Keratinocyte (primary cell): ENCODE results near the gene CHGA. TPM values are rescaled to one million over a fixed set of nuclear protein-coding genes. Genes with fewer than 3 reads are reported as not detected.

Experiments used
- DNase-seq: peaks from one replicate; pipeline ENCODE4 v3.0.0-alpha.2; 2011; ENCODE audit warnings: low read depth, missing footprints, low spot score
- FAIRE-seq: peaks from 2 replicates; lab custom pipeline; 2011; peaks lifted over from hg19 to GRCh38; lab: Jason Lieb, UNC
- H2AFZ ChIP-seq: 2 replicates; pipeline ENCODE4 v1.6.0; 2012; ENCODE audit warnings: low read length, control low read depth, inconsistent platforms; ENCODE audit not compliant: control insufficient read depth
- H3K27ac ChIP-seq: 2 replicates; pipeline ENCODE4 v1.5.1; 2011; ENCODE audit warnings: low read length; ENCODE audit not compliant: control insufficient read depth, insufficient read depth
- H3K27me3 ChIP-seq: 3 replicates; pipeline ENCODE4 v1.6.0; 2011; ENCODE audit warnings: low read length; ENCODE audit not compliant: control insufficient read depth, insufficient read depth; ENCODE audit errors: extremely low read depth
- H3K36me3 ChIP-seq, 2 experiments: 2 replicates in 1 of 2; 3 replicates in 1 of 2; pipeline ENCODE4 v1.5.1; 2011; ENCODE audit warnings: low read length in 2 of 2, mild to moderate bottlenecking in 1 of 2; ENCODE audit not compliant: control insufficient read depth in 2 of 2, insufficient read depth in 2 of 2; ENCODE audit errors: extremely low read depth in 1 of 2
- H3K4me1 ChIP-seq: 3 replicates; pipeline ENCODE4 v1.5.1; 2011; ENCODE audit warnings: low read length; ENCODE audit not compliant: control insufficient read depth, insufficient read depth; ENCODE audit errors: extremely low read depth
- H3K4me2 ChIP-seq: 3 replicates; pipeline ENCODE4 v1.6.0; 2011; ENCODE audit warnings: low read depth, low read length; ENCODE audit not compliant: control insufficient read depth, insufficient read depth; ENCODE audit errors: extremely low read depth
- H3K4me3 ChIP-seq, 3 experiments: fragments of 200-600 bp in 1 of 3; sonication (generic) in 1 of 3; 2 replicates in 2 of 3; 3 replicates in 1 of 3; pipeline ENCODE4 v1.5.1; 2011 to 2016; ENCODE audit warnings: low read length in 3 of 3, mild to moderate bottlenecking in 3 of 3, control low read depth in 2 of 3, inconsistent platforms in 1 of 3, low read depth in 1 of 3, mixed read lengths in 1 of 3, mixed run types in 1 of 3, moderate library complexity in 1 of 3; ENCODE audit not compliant: control insufficient read depth in 2 of 3, insufficient read depth in 2 of 3; ENCODE audit errors: extremely low read depth in 1 of 3
- H3K79me2 ChIP-seq: 2 replicates; pipeline ENCODE4 v1.6.0; 2012; ENCODE audit warnings: low read length; ENCODE audit not compliant: control insufficient read depth, insufficient read depth
- H3K9ac ChIP-seq: 3 replicates; pipeline ENCODE4 v1.6.0; 2011; ENCODE audit warnings: low read length; ENCODE audit not compliant: control insufficient read depth, insufficient read depth; ENCODE audit errors: extremely low read depth
- H3K9me1 ChIP-seq: 3 replicates; pipeline ENCODE4 v1.6.0; 2011; ENCODE audit warnings: low read length; ENCODE audit not compliant: control insufficient read depth, insufficient read depth; ENCODE audit errors: extremely low read depth
- H3K9me3 ChIP-seq: 2 replicates; pipeline ENCODE4 v1.5.1; 2012; ENCODE audit warnings: low read depth, low read length; ENCODE audit not compliant: control insufficient read depth
- H4K20me1 ChIP-seq: 3 replicates; pipeline ENCODE4 v1.6.0; 2011; ENCODE audit warnings: low read length; ENCODE audit not compliant: control insufficient read depth, insufficient read depth; ENCODE audit errors: extremely low read depth
- EZH2 ChIP-seq: IDR thresholded peaks from one replicate; pipeline ENCODE4 v1.6.1; 2012; ENCODE audit warnings: inconsistent platforms, mild to moderate bottlenecking, low read length, moderate library complexity
- dilution Hi-C: fragments of 300-500 bp; cut with MboI; formaldehyde crosslinking; loops from one replicate; pipeline ENCODE4 v1.7.0; 2020; ENCODE audit warnings: low sequenced_read_pairs; ENCODE audit not compliant: extremely low pct_ligation_motif_present
- polyA plus RNA-seq, 5 experiments: library from polyadenylated mRNA; depleted of rRNA in 3 of 5; stranded (reverse) in 3 of 5; stranded (forward) in 1 of 5; unstranded in 1 of 5; fragments of >200 nt; gene quantifications; 1 replicate in 1 of 5; 2 replicates in 3 of 5; 3 replicates in 1 of 5; pipeline versions ENCODE4 v1.2.1 to v1.2.3, GENCODE V29; 2011 to 2012; ENCODE audit warnings: missing spikeins in 2 of 5, low read depth in 1 of 5, low replicate concordance in 1 of 5
- TF ChIP-seq, protein P1 (sequence below), 3 experiments: IDR thresholded peaks in 1 of 3; conservative IDR thresholded peaks in 1 of 3; optimal IDR thresholded peaks in 1 of 3; 2 replicates in 2 of 3; 3 replicates in 1 of 3; pipeline versions ENCODE3 to v1.5.1; 2011; ENCODE audit warnings: low read length in 3 of 3, mild to moderate bottlenecking in 3 of 3, moderate library complexity in 2 of 3, control low read depth in 1 of 3, inconsistent platforms in 1 of 3; ENCODE audit not compliant: insufficient read depth in 2 of 3; ENCODE audit errors: extremely low read depth in 1 of 3

The CHGA gene
- polyA plus RNA-seq, 1 donor (not counting 4 experiments of a cell fraction or from before 2014, with no cell fraction given), result 0.04 TPM

DNA sequence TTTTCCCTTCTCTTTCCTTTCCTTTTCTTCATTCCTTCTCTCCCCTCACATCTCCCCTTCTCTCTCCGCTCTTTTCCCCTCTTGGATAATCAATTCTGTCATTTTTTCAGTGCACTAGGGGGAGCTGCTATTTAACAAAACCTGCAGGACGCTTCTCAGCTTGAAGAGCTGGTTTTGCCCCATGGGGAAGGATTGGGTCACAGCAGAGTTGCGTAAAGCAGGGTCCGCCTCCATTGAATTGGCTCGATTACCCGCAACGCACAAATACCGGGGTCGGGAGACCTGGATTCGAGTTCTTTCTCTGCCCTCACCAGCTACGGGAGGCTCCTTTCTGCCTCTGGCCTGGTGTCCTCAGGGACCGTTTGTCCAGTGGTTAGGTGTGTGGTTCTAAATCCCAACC, 42.1 kb upstream of the CHGA start:
- DNase-seq, result no peak
- H3K4me2 ChIP-seq, result peak overlapping the region; percentile 59

DNA sequence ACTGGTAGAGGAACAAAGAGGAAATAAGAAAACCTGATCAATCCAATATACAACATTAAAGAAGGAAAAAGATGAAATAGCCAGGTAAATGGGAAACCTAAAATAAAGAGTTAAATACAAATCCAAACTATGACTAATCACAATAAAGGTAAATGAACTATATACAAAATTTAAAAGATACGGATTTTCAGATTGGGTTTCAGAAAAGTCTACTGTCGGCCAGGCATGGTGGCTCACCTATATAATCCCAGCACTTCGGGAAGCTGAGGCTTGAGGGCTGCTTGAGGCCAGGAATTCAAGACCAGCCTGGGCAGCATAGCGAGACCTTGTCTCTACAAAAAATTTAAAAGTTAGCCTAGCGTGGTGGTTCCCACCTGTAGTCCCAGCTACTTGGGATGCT, 39.9 kb upstream of the CHGA start:
- H4K20me1 ChIP-seq, result no peaks in the 10 kb centered on the region
- TF ChIP-seq EZH2, result no peak
- TF ChIP-seq, protein P1, sequence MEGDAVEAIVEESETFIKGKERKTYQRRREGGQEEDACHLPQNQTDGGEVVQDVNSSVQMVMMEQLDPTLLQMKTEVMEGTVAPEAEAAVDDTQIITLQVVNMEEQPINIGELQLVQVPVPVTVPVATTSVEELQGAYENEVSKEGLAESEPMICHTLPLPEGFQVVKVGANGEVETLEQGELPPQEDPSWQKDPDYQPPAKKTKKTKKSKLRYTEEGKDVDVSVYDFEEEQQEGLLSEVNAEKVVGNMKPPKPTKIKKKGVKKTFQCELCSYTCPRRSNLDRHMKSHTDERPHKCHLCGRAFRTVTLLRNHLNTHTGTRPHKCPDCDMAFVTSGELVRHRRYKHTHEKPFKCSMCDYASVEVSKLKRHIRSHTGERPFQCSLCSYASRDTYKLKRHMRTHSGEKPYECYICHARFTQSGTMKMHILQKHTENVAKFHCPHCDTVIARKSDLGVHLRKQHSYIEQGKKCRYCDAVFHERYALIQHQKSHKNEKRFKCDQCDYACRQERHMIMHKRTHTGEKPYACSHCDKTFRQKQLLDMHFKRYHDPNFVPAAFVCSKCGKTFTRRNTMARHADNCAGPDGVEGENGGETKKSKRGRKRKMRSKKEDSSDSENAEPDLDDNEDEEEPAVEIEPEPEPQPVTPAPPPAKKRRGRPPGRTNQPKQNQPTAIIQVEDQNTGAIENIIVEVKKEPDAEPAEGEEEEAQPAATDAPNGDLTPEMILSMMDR (optimal IDR thresholded peaks at IDR 0.05 in 1 of 3, IDR thresholded peaks at IDR 0.05 in 1 of 3, conservative IDR thresholded peaks at IDR 0.05 in 1 of 3; ENCODE audit: extremely low read depth in 1 of 3, insufficient read depth in 2 of 3, low read length in 3 of 3), result no peak
- no peak overlapping the region for H3K4me3 ChIP-seq
- no peak overlapping the region for H3K27ac ChIP-seq
- no peak overlapping the region for H2AFZ ChIP-seq
- H3K79me2 ChIP-seq, result no peaks in the 10 kb centered on the region
- no peaks in the 10 kb centered on the region for H3K9me3 ChIP-seq
- H3K9ac ChIP-seq, result no peak overlapping the region
- H3K9me1 ChIP-seq, result no peaks in the 10 kb centered on the region
- peaks cover 20% of the 10 kb centered on the region for H3K27me3 ChIP-seq
- no peaks in the 10 kb centered on the region for H3K36me3 ChIP-seq
- no peak overlapping the region for H3K4me2 ChIP-seq
- DNase-seq, result no peak
- dilution Hi-C loops, result no loop called here
- no peaks in the 10 kb centered on the region for H3K4me1 ChIP-seq
- no peak for FAIRE-seq

More for the DNA sequence above, 42.1 kb upstream of the CHGA start:
- Histone ChIP-seq H3K27ac (no peak overlapping the region), H3K9ac (no peak overlapping the region), H3K9me3 (no peaks in the 10 kb centered on the region), H2AFZ (no peak overlapping the region), H4K20me1 (no peaks in the 10 kb centered on the region), H3K4me3 (no peak overlapping the region), H3K36me3 (no peaks in the 10 kb centered on the region), H3K27me3 (peaks cover 32% of the 10 kb centered on the region), H3K4me1 (no peaks in the 10 kb centered on the region), H3K9me1 (no peaks in the 10 kb centered on the region), H3K79me2 (no peaks in the 10 kb centered on the region)
- FAIRE-seq, result peak; percentile 26
- dilution Hi-C loops, result no loop called here
- no peak for TF ChIP-seq EZH2
- TF ChIP-seq, protein P1 (optimal IDR thresholded peaks at IDR 0.05 in 1 of 3, IDR thresholded peaks at IDR 0.05 in 1 of 3, conservative IDR thresholded peaks at IDR 0.05 in 1 of 3; ENCODE audit: extremely low read depth in 1 of 3, insufficient read depth in 2 of 3, low read length in 3 of 3), result peak; percentile 54 to 58 (median 54)
